Activated CD8-positive, alpha-beta T cell treated with anti-CD3 and anti-CD28 coated beads for 36 hours (primary cell): ENCODE data around the gene KIAA0408. TPM values are rescaled to one million over a fixed set of nuclear protein-coding genes. Genes with fewer than 3 reads are reported as not detected.

Experiments
- ATAC-seq: fragments of 200-7000 bp; cut with Tn5 transposase; one replicate; pipeline ENCODE4 v1.10.0; 2021; ENCODE audit warnings: mild to moderate bottlenecking, moderate library complexity
- CTCF ChIA-PET: fragments of 350-600 bp; sonication (Branson Sonifier 250); formaldehyde crosslinking; loops from one replicate; lab custom pipeline; 2021; ENCODE audit warnings: antibody characterized with exemption; lab: Charles Lee
- POLR2A ChIA-PET: fragments of 350-600 bp; sonication (Branson Sonifier 250); formaldehyde crosslinking; loops from one replicate; lab custom pipeline; 2021; ENCODE audit warnings: antibody characterized with exemption; lab: Charles Lee
- DNase-seq: peaks from one replicate; pipeline ENCODE4 v3.0.0-alpha.2; 2020
- H3K27ac Mint-ChIP-seq: one replicate; pipeline ENCODE4 v1.8.0; 2021; ENCODE audit warnings: mild to moderate bottlenecking, mixed read lengths
- H3K27me3 Mint-ChIP-seq: one replicate; pipeline ENCODE4 v1.8.0; 2021; ENCODE audit warnings: mixed read lengths
- H3K36me3 Mint-ChIP-seq: one replicate; pipeline ENCODE4 v1.8.0; 2021; ENCODE audit warnings: low read depth, mixed read lengths
- H3K4me1 Mint-ChIP-seq: one replicate; pipeline ENCODE4 v1.8.0; 2021; ENCODE audit warnings: low read depth, mixed read lengths
- H3K4me3 Mint-ChIP-seq: one replicate; pipeline ENCODE4 v1.8.0; 2021; ENCODE audit warnings: mild to moderate bottlenecking, moderate library complexity, mixed read lengths
- H3K9me3 Mint-ChIP-seq: one replicate; pipeline ENCODE4 v1.8.0; 2021; ENCODE audit warnings: mixed read lengths
- intact Hi-C: fragments of 100-400 bp; cut with micrococcal nuclease; formaldehyde crosslinking; loops from one replicate; pipeline ENCODE4 v1.10.0; 2022
- total RNA-seq, 2 experiments: library from RNA; stranded (reverse); gene quantifications; one replicate each; pipeline ENCODE4 v1.2.3, GENCODE V29; 2021
- TF ChIP-seq, protein P1 (sequence below): fragments of 200-600 bp; IDR thresholded peaks from one replicate; pipeline ENCODE4 v1.8.0; 2022; ENCODE audit warnings: antibody characterized with exemption, mild to moderate bottlenecking

The KIAA0408 gene
- total RNA-seq, result 1 to 10 TPM; 1.8 to 2.6 TPM

DNA sequence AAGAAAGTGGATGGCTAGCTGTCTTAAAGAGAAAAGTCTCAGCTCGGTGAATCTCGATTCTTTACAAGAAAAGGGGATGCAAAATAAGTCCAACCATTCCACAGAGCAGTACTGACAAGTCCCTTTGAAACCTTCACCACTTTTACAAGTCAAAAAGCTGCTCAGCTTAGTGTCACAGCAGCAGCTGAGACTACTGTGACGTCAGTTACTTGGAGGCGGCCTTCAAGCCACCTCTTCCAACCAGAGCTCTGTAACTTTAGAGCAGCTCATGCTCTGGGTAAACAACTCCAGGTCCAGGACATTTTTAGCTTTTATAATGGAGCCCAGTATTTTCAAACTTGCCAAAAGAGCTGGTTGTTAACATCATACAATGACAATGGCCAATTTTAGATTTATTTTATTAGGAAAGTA is at the start of gene KIAA0408:
Gene KIAA0408, minus strand, starts transcription at position 159 of the 411 bp plus-strand sequence. CDS start 5,408 bp downstream, outside the sequence.
- Mint-ChIP-seq H3K9me3 (no peaks in the 10 kb centered on the region), H3K27me3 (peaks cover 2% of the 10 kb centered on the region), H3K27ac (no peak within 1 kb of the TSS), H3K4me3 (no peak within 1 kb of the TSS), H3K4me1 (no peaks in the 10 kb centered on the region), H3K36me3 (no peaks in the 10 kb centered on the region)
- no peak for ATAC-seq
- intact Hi-C loops, result no loop called here
- ChIA-PET POLR2A (interaction anchor here (0.8 kb wide), 1 partner anchor 9 kb away, joined by 4 read pairs; no protein-coding TSS in a partner anchor), CTCF (interaction anchor here (0.8 to 3.1 kb wide), 3 partner anchors 57 to 193 kb away, joined by 3 to 16 read pairs (median 10); no protein-coding TSS in a partner anchor)
- TF ChIP-seq, protein P1, sequence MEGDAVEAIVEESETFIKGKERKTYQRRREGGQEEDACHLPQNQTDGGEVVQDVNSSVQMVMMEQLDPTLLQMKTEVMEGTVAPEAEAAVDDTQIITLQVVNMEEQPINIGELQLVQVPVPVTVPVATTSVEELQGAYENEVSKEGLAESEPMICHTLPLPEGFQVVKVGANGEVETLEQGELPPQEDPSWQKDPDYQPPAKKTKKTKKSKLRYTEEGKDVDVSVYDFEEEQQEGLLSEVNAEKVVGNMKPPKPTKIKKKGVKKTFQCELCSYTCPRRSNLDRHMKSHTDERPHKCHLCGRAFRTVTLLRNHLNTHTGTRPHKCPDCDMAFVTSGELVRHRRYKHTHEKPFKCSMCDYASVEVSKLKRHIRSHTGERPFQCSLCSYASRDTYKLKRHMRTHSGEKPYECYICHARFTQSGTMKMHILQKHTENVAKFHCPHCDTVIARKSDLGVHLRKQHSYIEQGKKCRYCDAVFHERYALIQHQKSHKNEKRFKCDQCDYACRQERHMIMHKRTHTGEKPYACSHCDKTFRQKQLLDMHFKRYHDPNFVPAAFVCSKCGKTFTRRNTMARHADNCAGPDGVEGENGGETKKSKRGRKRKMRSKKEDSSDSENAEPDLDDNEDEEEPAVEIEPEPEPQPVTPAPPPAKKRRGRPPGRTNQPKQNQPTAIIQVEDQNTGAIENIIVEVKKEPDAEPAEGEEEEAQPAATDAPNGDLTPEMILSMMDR, result no peak
- DNase-seq, result no peak

DNA sequence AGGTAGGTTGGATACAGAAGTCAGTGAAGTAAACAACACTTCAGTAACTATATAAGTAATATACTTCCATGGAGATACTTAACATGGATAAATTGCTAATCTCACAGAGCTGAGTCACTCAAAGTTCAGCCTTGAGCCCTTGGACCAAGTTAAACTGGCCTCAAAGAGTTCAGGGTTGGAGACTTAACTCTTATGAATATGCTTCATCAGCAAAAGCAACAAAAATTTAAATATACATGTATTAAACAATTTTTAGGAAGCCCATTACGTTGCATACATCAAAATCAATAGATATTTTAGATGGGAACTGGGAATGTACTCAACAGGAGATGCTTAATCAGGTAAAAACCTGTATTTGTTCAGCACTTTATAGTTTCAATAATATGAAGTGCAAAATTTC is 47.7 kb upstream of the KIAA0408 start:
- Mint-ChIP-seq H3K4me1 (no peaks in the 10 kb centered on the region), H3K4me3 (no peak overlapping the region), H3K27me3 (peaks cover 6% of the 10 kb centered on the region), H3K9me3 (no peaks in the 10 kb centered on the region), H3K36me3 (peaks cover 6% of the 10 kb centered on the region), H3K27ac (no peak overlapping the region)
- ChIA-PET POLR2A (interaction anchor here (0.6 kb wide), 1 partner anchor 13 kb away, joined by 3 read pairs; the partner anchor contains the start of gene MTCL3), CTCF (interaction anchor here (2.1 to 5.2 kb wide), 2 partner anchors 10 to 13 kb away, joined by 5 to 37 read pairs; no protein-coding TSS in a partner anchor)
- ATAC-seq, result no peak
- intact Hi-C loops, result no loop called here
- DNase-seq, result no peak
- TF ChIP-seq, protein P1, result no peak

DNA sequence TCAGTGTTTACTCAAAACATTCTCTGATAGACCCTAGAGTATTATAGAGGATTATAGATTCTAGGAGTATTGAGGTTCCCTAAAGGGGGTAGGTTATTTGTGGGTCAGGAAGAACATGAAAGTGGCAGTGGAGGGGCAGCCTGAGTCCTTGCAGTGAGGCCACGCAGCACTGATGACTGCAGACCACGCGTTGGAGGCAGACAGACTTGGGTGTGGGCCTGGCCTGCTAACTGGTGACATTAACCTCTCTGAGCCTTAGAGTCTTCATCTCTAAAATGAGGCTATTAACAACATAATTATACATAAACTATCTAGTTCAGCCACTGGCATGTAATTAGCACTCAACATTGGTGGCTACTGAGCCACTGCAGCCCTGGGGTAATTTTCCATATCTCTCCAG is 43.8 kb upstream of the KIAA0408 start:
- DNase-seq (no peak), ATAC-seq (no peak)
- intact Hi-C loops, result no loop called here
- ChIA-PET CTCF (interaction anchor here (1.9 to 2.0 kb wide), 2 partner anchors 13 to 36 kb away, joined by 4 to 16 read pairs; no protein-coding TSS in a partner anchor), POLR2A (no interaction called here)
- H3K4me1 Mint-ChIP-seq, result no peaks in the 10 kb centered on the region
- peaks cover 7% of the 10 kb centered on the region for H3K27me3 Mint-ChIP-seq
- TF ChIP-seq, protein P1, result no peak
- no peaks in the 10 kb centered on the region for H3K9me3 Mint-ChIP-seq
- H3K27ac Mint-ChIP-seq, result no peak overlapping the region
- no peak overlapping the region for H3K4me3 Mint-ChIP-seq
- peaks cover 4% of the 10 kb centered on the region for H3K36me3 Mint-ChIP-seq

DNA sequence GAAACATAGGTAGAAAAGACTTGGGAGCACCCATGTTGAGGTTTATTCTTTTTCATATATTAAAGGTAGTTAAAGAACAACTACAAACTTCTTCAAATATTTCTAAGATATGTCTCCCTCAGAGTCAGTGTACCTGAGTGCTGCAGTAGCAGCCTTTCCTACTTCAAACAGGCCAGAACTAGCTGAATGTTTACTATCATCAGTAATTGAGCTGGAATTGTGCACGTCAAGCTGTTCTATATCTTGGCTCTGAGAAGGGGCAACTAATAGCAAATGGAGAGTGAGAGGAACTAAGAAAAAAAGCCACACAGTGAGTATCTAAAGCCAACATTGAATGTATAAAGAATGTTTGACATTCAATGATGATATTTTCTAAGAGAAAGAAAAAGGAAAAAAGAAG is 38.2 kb upstream of the KIAA0408 start:
- peaks cover 9% of the 10 kb centered on the region for H3K27me3 Mint-ChIP-seq
- H3K4me3 Mint-ChIP-seq, result no peak overlapping the region
- DNase-seq (no peak), ATAC-seq (no peak)
- H3K4me1 Mint-ChIP-seq, result no peaks in the 10 kb centered on the region
- ChIA-PET POLR2A (no interaction called here), CTCF (interaction anchor here (1.0 kb wide), 1 partner anchor 20 kb away, joined by 3 read pairs; no protein-coding TSS in a partner anchor)
- H3K9me3 Mint-ChIP-seq, result no peaks in the 10 kb centered on the region
- H3K36me3 Mint-ChIP-seq, result no peaks in the 10 kb centered on the region
- TF ChIP-seq, protein P1, result no peak
- no peak overlapping the region for H3K27ac Mint-ChIP-seq
- intact Hi-C loops, result no loop called here

DNA sequence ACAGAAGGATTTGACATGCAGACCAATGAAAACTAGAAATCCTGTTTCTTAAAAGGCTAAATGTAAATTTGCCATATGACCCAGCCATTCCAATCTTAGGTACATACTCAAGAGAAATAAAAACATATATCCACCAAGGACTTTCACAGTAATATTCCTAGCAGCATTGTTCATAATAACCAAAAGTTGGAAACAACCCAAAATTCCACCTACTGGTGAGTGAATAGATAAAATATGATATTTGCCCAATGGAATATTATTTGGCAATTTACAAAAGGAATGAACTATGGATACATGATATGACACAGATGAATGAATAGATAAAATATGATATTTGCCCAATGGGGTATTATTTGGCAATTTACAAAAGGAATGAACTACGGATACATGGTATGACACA is 37.3 kb upstream of the KIAA0408 start:
- Mint-ChIP-seq H3K9me3 (no peaks in the 10 kb centered on the region), H3K4me1 (no peaks in the 10 kb centered on the region), H3K27me3 (peaks cover 11% of the 10 kb centered on the region), H3K4me3 (no peak overlapping the region), H3K27ac (no peak overlapping the region), H3K36me3 (peaks cover 2% of the 10 kb centered on the region)
- TF ChIP-seq, protein P1, result no peak
- intact Hi-C loops, result no loop called here
- DNase-seq (no peak), ATAC-seq (no peak)
- ChIA-PET POLR2A (no interaction called here), CTCF (interaction anchor here (0.6 to 3.2 kb wide), 2 partner anchors 20 to 95 kb away, joined by 3 to 15 read pairs; no protein-coding TSS in a partner anchor)
